Measurements from ENCODE around the gene DKK3. TPM values are rescaled to one million over a fixed set of nuclear protein-coding genes. Genes with fewer than 3 reads are reported as not detected.

DKK3 gene
- polyA plus RNA-seq, 3 donors = not detected

GRCh38 chr11:11946180-11946579 is 62.2 kb downstream of the DKK3 start:
- Histone ChIP-seq H3K4me1 (ENCODE audit: control insufficient read depth in 1 of 2, insufficient read depth in 2 of 2, low read length in 2 of 2) (no peaks in the 10 kb centered on the region), H3K27ac (ENCODE audit: low read depth in 1 of 2, low read length in 2 of 2) (no peak overlapping the region), H3K9ac (ENCODE audit: insufficient read depth, low read length, poor library complexity, severe bottlenecking) (no peak overlapping the region), H2AFZ (ENCODE audit: insufficient read depth, low read depth, low read length, poor library complexity, severe bottlenecking) (no peak overlapping the region), H4K20me1 (ENCODE audit: insufficient read depth, low read length) (no peaks in the 10 kb centered on the region), H3K79me2 (ENCODE audit: insufficient read depth, low read length) (no peaks in the 10 kb centered on the region), H3K4me2 (replicated peaks; ENCODE audit: extremely low read depth, low read length, poor library complexity, severe bottlenecking) (no peak overlapping the region), H3K9me3 (replicated peaks in 1 of 2; ENCODE audit: control insufficient read depth in 1 of 2, insufficient read depth in 1 of 2, low read length in 2 of 2) (no peaks in the 10 kb centered on the region), H3K36me3 (replicated peaks in 1 of 2; ENCODE audit: control insufficient read depth in 1 of 2, insufficient read depth in 2 of 2, low read length in 2 of 2) (peaks cover 80 to 100% of the 10 kb centered on the region in 2 donors), H3K27me3 (ENCODE audit: control insufficient read depth in 2 of 2, insufficient read depth in 2 of 2, low read length in 2 of 2) (no peaks in the 10 kb centered on the region), H3K4me3 (replicated peaks in 1 of 3; ENCODE audit: low read depth in 2 of 3, low read length in 3 of 3) (no peak overlapping the region)
- Mint-ChIP-seq H3K4me3 (no peak overlapping the region), H3K27me3 (ENCODE audit: low read depth in 3 of 3) (peaks cover 0 to 2% (median 0%) of the 10 kb centered on the region in 3 donors), H3K36me3 (peaks cover 72 to 74% of the 10 kb centered on the region in 2 donors), H3K27ac (no peak overlapping the region), H3K4me1 (no peaks in the 10 kb centered on the region), H3K9me3 (no peaks in the 10 kb centered on the region)
- no CpG with 5 or more reads among the region's 2 CpGs for WGBS (ENCODE audit: insufficient coverage)
- intact Hi-C loops (cut with micrococcal nuclease) = no loop called here
- DNase-seq = no peak
- no peak for TF ChIP-seq CTCF (IDR thresholded peaks at IDR 0.05)

GRCh38 chr11:11944444-11944843 is 64.0 kb downstream of the DKK3 start:
- Histone ChIP-seq H3K4me2 (replicated peaks; ENCODE audit: extremely low read depth, low read length, poor library complexity, severe bottlenecking) (no peak overlapping the region), H3K4me3 (replicated peaks in 1 of 3; ENCODE audit: low read depth in 2 of 3, low read length in 3 of 3) (no peak overlapping the region), H3K27ac (ENCODE audit: low read depth in 1 of 2, low read length in 2 of 2) (no peak overlapping the region), H3K9me3 (replicated peaks in 1 of 2; ENCODE audit: control insufficient read depth in 1 of 2, insufficient read depth in 1 of 2, low read length in 2 of 2) (no peaks in the 10 kb centered on the region), H3K9ac (ENCODE audit: insufficient read depth, low read length, poor library complexity, severe bottlenecking) (no peak overlapping the region), H3K4me1 (ENCODE audit: control insufficient read depth in 1 of 2, insufficient read depth in 2 of 2, low read length in 2 of 2) (no peaks in the 10 kb centered on the region), H3K79me2 (ENCODE audit: insufficient read depth, low read length) (no peaks in the 10 kb centered on the region), H4K20me1 (ENCODE audit: insufficient read depth, low read length) (no peaks in the 10 kb centered on the region), H2AFZ (ENCODE audit: insufficient read depth, low read depth, low read length, poor library complexity, severe bottlenecking) (no peak overlapping the region), H3K27me3 (ENCODE audit: control insufficient read depth in 2 of 2, insufficient read depth in 2 of 2, low read length in 2 of 2) (no peaks in the 10 kb centered on the region), H3K36me3 (replicated peaks in 1 of 2; ENCODE audit: control insufficient read depth in 1 of 2, insufficient read depth in 2 of 2, low read length in 2 of 2) (peaks cover 80 to 100% of the 10 kb centered on the region in 2 donors)
- H3K9me3 Mint-ChIP-seq = no peaks in the 10 kb centered on the region
- H3K27ac Mint-ChIP-seq = no peak overlapping the region
- no peak for DNase-seq
- no CpG with 5 or more reads among the region's 5 CpGs for WGBS (ENCODE audit: insufficient coverage)
- no peaks in the 10 kb centered on the region for H3K4me1 Mint-ChIP-seq
- H3K27me3 Mint-ChIP-seq (ENCODE audit: low read depth in 3 of 3) = peaks cover 0 to 2% (median 0%) of the 10 kb centered on the region in 3 donors
- TF ChIP-seq CTCF (IDR thresholded peaks at IDR 0.05) = no peak
- H3K4me3 Mint-ChIP-seq = no peak overlapping the region
- peaks cover 71 to 73% of the 10 kb centered on the region in 2 donors for H3K36me3 Mint-ChIP-seq
- intact Hi-C loops (cut with micrococcal nuclease) = no loop called here
